ENCODE measurements around the gene STAT6. TPM values are rescaled to one million over a fixed set of nuclear protein-coding genes. Genes with fewer than 3 reads are reported as not detected.
"Not testable (repeated sequence)": the region's sequence is repeated elsewhere in the genome, so short reads cannot be mapped to it uniquely, and the experiment has no call there.

The STAT6 gene
- polyA plus RNA-seq, 1 donor, result 127 TPM

DNA sequence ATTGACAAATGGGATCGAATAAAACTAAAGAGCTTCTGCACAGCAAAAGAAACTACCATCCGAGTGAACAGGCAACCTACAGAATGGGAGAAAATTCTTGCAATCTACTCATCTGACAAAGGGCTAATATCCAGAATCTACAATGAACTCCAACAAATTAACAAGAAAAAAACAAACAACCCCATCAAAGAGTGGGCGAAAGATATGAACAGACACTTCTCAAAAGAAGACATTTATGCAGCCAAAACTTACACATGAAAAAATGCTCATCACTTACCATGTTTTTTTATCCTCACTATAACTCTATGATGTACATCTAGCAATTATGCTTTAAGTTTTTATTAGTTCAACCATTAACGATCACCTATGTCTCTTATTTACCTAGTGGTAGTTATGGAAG lies 57.3 kb downstream of the STAT6 start:
- not testable (repeated sequence) for DNase-seq

DNA sequence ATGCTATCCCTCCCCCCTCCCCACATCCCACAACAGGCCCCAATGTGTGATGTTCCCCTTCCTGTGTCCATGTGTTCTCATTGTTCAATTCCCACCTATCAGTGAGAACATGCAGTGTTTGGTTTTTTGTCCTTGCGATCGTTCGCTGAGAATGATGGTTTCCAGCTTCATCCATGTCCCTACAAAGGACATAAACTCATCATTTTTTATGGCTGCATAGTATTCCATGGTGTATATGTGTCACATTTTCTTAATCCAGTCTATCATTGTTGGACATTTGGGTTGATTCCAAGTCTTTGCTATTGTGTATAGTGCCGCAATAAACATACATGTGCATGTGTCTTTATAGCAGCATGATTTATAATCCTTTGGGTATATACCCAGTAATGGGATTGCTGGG lies 58.0 kb downstream of the STAT6 start:
- DNase-seq, result not testable (repeated sequence)

DNA sequence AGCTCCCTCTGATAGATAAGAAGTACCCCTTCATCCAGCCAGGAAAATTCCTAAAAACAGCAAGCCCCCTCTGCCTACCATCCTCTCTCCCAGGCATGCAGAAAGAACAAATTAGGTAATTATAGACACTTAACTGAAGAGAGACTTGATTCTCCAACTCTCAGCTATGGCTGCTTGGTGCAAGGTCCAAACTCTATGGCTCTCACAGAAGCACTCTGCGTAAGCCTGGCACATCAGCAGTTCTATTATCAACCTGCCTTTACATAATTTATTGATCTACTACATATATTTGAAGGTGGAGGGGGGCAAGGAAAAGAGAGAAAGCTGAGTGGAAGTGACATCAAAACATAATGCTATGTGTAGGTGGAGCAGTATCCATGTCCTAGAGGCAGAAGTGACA lies 60.2 kb downstream of the STAT6 start:
- DNase-seq, result no peak

DNA sequence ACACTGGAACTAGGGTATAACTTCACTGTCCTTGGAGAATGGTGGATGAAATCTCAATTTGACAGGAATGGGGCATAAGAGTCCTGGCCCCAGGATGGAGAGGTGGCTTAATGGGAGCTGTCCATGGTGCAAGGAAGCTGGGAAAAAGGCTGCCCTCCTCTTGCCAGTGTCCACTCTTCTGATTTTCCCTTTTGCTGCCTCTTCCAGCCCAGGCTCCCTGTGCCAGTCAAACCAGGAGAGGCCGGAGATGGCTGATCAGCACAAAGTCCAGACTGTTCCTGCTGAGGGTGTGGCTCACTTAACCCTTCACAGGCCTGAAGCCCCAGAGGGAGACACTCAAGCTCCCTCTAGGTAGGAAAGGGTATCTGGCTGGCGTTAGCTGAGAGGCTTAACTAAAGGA lies 61.3 kb downstream of the STAT6 start, which contains the start of gene MYO1A:
Gene MYO1A (minus strand): TSS at position 240 of the 400 bp plus-strand sequence. CDS start 1,806 bp downstream, outside the sequence.
- no peak for DNase-seq

DNA sequence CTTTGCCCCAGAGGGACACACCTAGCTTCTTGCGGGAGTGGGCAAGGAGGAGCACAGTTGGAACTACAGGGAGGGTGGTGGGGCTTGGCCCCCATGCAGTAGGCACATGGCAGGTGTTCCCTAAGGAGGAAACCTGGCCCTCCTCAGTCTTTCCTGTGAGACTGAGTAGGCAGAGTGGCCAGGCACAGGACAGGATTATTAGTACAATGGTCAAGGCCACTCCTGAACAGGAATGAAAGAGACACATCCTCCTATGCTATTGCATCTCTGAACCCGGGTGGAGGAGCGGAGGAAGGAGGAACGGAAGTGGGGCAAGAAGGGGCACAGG lies 62.1 kb downstream of the STAT6 start:
- DNase-seq, result no peak

DNA sequence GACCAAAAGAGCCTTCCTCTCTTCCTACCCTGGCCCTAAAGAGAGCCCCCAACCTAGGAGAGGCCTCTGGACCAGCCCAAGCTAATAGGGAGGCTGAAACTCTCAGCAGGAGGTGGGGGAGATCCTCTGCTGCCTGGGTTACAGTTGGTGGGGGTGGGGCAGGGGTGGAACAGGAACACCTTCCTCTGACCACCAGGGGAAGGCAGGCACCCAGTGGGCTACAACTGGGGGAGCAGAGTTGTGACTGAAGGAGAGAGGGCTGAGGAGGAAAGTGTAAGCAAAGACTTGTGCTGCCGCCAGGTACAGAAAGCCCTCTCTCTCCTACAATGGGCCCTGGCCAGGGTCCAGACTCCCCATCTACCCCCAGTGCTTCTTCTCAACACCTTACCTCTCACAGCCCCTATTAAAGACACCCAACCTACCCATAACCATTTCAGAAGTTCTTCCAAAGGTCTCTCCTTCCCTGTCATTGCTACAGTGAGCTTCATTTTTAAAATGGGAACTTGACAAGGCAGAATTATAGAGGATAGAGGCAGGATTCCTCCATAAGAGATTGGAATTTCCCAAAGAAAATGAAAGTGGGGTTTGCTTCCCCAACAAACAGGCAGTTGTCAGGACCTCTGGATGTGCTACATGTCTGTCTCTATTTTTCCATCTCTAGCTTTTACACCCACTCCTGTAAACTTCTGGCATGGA lies 62.6 kb downstream of the STAT6 start:
- DNase-seq, result no peak

DNA sequence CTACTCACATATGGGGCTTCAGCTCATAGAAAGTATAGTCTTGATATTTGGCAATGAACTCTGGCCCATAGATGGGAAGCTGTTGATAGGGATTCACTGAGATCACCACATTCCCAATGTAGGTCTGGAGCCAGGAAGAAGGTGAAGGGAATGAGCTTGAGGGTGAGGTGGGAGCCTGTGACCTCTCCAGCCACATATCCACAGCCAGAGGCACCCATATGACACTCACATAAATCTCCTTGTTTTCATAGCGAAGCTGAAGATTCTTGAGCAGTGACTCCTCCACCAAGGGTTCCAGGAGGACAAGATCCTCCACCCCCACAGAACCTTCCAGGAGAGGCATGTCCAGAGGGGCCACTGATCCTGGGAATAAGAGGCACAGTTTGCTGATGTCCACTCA lies 63.2 kb downstream of the STAT6 start:
- no peak for DNase-seq

DNA sequence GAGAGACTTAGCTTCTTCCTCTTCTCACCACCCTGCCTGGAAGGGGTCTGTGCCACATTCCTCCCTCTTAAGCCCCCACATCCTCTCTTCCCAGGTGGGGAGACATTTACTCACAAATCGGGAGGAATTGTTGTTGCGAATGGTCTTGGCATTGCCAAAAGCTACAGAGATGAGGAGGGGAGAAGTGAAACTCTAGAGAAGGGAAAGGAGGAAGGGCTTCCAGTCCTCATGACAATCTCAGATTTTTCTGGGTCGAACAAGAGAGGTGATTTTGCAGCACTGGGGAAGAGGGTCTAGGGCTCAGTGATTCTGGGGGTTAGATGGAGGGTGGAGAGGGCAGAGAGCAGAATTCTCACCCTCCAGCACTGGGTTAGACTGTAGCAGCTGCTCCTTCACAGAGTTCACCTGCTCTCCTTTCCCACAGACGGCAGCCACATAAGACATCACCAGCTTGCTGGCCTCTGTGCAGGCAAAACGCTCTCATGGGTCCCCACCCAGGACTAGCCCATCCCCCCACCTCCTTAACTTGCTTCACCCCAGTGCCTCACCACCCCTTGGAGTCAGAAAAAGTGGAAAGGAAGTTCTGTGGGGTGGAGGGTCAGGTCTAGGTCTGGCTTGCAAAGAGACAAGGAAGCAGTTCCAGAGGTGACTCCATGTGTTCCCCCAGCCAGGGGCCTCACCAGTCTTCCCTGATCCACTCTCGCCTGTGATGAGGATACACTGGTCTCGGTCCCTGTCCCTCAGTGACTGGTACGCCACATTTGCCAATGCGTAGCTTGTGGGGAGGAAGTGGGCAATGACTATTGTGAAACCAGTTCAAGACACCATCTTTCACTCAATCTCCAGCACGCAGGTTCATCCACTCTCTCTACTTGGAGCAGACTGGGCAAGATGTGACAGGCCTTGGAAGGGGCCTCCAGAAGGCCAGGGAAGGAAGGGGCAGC lies 63.9 kb downstream of the STAT6 start:
- no peak for DNase-seq

DNA sequence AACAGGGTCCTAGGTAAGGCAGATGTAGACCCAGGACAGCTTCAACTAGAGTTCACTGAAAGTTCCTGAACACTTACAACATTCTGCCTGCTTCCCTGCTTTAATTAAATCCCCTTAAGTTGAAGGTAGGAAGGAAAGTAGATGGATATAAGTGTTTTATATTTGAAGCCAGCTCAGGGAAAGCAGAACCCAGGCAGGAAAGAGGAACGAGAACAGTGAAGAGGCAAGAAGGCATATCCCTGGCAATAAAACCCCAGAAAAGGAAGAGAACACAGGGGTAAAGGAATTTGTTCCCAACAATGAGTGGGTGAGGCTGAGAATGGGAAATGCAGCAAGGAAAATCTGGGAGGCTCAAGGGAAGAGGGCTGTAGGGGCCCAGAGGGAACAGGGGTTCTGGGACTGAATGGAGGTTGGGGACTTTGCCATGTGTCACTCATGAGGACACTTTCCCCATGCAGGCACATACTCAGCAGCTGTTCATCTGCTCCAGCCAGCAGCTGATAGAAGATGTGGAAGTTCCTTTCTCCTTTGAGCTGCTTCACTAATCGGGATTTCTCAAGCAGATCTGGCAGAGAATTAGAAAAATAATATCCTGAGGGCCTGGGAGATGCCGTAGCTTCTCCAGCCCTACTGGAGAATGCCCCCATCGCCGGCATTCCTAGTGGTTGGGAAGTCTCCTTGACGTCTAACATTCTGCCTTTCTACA lies 64.9 kb downstream of the STAT6 start:
- no peak for DNase-seq

Other genes starting within 250 kb of the STAT6 start
- 0.32 TPM for gene SDR9C7, start 177.0 kb downstream of the STAT6 start, polyA plus RNA-seq (ENCODE audit: insufficient read length)
- gene RDH16, start 153.8 kb downstream of the STAT6 start, polyA plus RNA-seq (ENCODE audit: insufficient read length), result 1.2 TPM
- gene ZBTB39, start 104.8 kb downstream of the STAT6 start, polyA plus RNA-seq (ENCODE audit: insufficient read length), result 13.4 TPM
- 0.80 TPM for gene TAC3, start 94.8 kb downstream of the STAT6 start, polyA plus RNA-seq (ENCODE audit: insufficient read length)
- gene MYO1A, start 61.2 kb downstream of the STAT6 start, polyA plus RNA-seq (ENCODE audit: insufficient read length), result 0.50 TPM
- 37.8 TPM for gene NEMP1, start 32.6 kb downstream of the STAT6 start, polyA plus RNA-seq (ENCODE audit: insufficient read length)
- 40.8 TPM for gene NAB2, start 22.2 kb downstream of the STAT6 start, polyA plus RNA-seq (ENCODE audit: insufficient read length)
- gene LRP1, start 17.1 kb upstream of the STAT6 start, polyA plus RNA-seq (ENCODE audit: insufficient read length), result 64.5 TPM
- gene LRP1-AS, start 36.3 kb upstream of the STAT6 start, polyA plus RNA-seq (ENCODE audit: insufficient read length), result not detected
- 4.2 TPM for gene NXPH4, start 105.4 kb upstream of the STAT6 start, polyA plus RNA-seq (ENCODE audit: insufficient read length)
- 71.6 TPM for gene SHMT2, start 118.3 kb upstream of the STAT6 start, polyA plus RNA-seq (ENCODE audit: insufficient read length)
- 9.2 TPM for gene STAC3, start 139.8 kb upstream of the STAT6 start, polyA plus RNA-seq (ENCODE audit: insufficient read length)